AG04450 (cell line): ENCODE measurements around the gene ZMYND19. TPM values are rescaled to one million over a fixed set of nuclear protein-coding genes. Genes with fewer than 3 reads are reported as not detected.

ENCODE experiments used
- CTCF ChIA-PET: fragments of 300-600, 350-600 bp; formaldehyde crosslinking; extraction: SDS; loops from one replicate; lab custom pipeline; 2022; ENCODE audit warnings: antibody characterized with exemption, inconsistent platforms; lab: Charles Lee
- POLR2A ChIA-PET: fragments of 350-600 bp; formaldehyde crosslinking; extraction: SDS; loops from one replicate; lab custom pipeline; 2021; ENCODE audit warnings: antibody characterized with exemption, inconsistent platforms; lab: Yijun Ruan, JAX
- DNase-seq: peaks from one replicate; pipeline ENCODE4 v3.0.0-alpha.2; 2011; ENCODE audit warnings: low read depth, low spot score
- H3K27ac ChIP-seq: one replicate; pipeline ENCODE4 v1.5.1; 2012; ENCODE audit warnings: low read depth, low read length, control low read depth
- H3K27me3 ChIP-seq: one replicate; pipeline ENCODE4 v1.6.0; 2012; ENCODE audit warnings: low read length; ENCODE audit not compliant: control insufficient read depth, insufficient read depth
- H3K4me3 ChIP-seq: 2 replicates; pipeline ENCODE4 v1.5.1; 2011; ENCODE audit warnings: mild to moderate bottlenecking, low read depth, low read length, control low read depth
- H3K9me3 ChIP-seq: 2 replicates; pipeline ENCODE4 v1.5.1; 2012; ENCODE audit warnings: low read length; ENCODE audit not compliant: control insufficient read depth, insufficient read depth
- polyA plus RNA-seq: library from polyadenylated mRNA; depleted of rRNA; stranded (reverse); fragments of >200 nt; gene quantifications from 2 replicates; pipeline ENCODE4 v1.2.3, GENCODE V29; 2011
- TF ChIP-seq, protein P1 (sequence below): IDR thresholded peaks from 2 replicates; pipeline ENCODE4 v1.5.1; 2011; ENCODE audit warnings: low read depth, low read length, control low read depth, inconsistent platforms

ZMYND19 gene
- polyA plus RNA-seq, 1 experiment = 11.4 TPM

- no peaks in the 10 kb centered on the region for H3K9me3 ChIP-seq
- ChIA-PET POLR2A (no interaction called here), CTCF (interaction anchor here (1.4 to 3.1 kb wide), 2 partner anchors 10 to 167 kb away, joined by 3 to 37 read pairs; partner anchors contain the start of genes DPH7 and EXD3)
- TF ChIP-seq, protein P1, sequence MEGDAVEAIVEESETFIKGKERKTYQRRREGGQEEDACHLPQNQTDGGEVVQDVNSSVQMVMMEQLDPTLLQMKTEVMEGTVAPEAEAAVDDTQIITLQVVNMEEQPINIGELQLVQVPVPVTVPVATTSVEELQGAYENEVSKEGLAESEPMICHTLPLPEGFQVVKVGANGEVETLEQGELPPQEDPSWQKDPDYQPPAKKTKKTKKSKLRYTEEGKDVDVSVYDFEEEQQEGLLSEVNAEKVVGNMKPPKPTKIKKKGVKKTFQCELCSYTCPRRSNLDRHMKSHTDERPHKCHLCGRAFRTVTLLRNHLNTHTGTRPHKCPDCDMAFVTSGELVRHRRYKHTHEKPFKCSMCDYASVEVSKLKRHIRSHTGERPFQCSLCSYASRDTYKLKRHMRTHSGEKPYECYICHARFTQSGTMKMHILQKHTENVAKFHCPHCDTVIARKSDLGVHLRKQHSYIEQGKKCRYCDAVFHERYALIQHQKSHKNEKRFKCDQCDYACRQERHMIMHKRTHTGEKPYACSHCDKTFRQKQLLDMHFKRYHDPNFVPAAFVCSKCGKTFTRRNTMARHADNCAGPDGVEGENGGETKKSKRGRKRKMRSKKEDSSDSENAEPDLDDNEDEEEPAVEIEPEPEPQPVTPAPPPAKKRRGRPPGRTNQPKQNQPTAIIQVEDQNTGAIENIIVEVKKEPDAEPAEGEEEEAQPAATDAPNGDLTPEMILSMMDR = no peak
- no peak for DNase-seq
- no peaks in the 10 kb centered on the region for H3K27me3 ChIP-seq
- H3K4me3 ChIP-seq = peak overlapping the region; percentile 71
- H3K27ac ChIP-seq = no peak overlapping the region
Measured at GRCh38 chr9:137589441-137590122, 730 bp downstream of the ZMYND19 start.

DNA sequence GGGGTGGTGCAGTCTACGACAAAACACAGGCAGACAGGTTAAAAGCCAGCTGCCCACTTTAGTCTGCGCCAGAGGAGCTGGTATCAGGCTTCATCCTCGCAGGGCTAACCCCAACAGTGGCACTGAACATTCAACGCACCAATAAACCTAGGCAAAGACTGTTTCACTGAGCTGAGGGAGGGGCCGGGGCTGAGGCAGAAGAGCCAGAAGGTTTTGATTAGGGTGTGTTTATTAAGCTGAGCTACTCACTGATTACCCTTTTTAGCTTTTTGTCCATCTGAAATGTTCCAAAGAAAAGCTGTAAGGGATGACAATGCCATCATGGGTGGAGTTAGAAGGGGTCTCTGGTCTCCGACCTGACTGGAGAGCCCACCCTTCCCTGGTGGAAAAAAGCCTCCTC, 1.4 kb downstream of the ZMYND19 start:
- CTCF ChIA-PET = interaction anchor here (1.4 to 3.1 kb wide), 2 partner anchors 10 to 166 kb away, joined by 3 to 37 read pairs; partner anchors contain the start of genes DPH7 and EXD3
- no peak for DNase-seq
- POLR2A ChIA-PET = no interaction called here
- Histone ChIP-seq H3K9me3 (no peaks in the 10 kb centered on the region), H3K27ac (no peak overlapping the region), H3K4me3 (peak overlapping the region; percentile 71), H3K27me3 (no peaks in the 10 kb centered on the region)
- TF ChIP-seq, protein P1 = no peak

- Histone ChIP-seq H3K27ac (no peak overlapping the region), H3K27me3 (no peaks in the 10 kb centered on the region), H3K4me3 (no peak overlapping the region; the same call in 1 of the 2 replicates), H3K9me3 (no peaks in the 10 kb centered on the region)
- DNase-seq = no peak
- CTCF ChIA-PET = interaction anchor here (3.1 kb wide), 1 partner anchor 9 kb away, joined by 37 read pairs; the partner anchor contains the start of gene DPH7
- POLR2A ChIA-PET = no interaction called here
- TF ChIP-seq, protein P1 = no peak
Measured at GRCh38 chr9:137588311-137588710, 2.0 kb downstream of the ZMYND19 start.

DNA sequence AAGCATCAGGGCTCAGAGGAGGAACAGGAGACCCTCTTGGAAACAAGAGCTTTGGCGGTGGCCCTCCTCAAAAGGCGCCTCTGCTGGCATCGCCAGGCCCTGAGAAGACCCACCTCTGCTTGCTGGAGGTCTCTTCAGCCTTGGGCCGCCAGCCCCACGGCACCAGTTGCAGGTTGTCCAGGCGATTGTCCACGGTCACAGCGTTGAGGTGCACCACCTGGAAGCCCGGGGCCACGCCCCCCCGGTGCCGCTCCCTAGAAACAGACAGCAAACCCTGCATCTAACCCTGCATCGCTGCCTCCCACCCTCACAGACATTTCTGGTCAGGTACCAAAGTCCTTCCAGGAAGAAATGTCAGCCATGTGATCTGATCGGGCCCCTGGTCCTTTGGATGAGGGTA, 3.5 kb downstream of the ZMYND19 start:
- TF ChIP-seq, protein P1 = no peak
- ChIA-PET POLR2A (no interaction called here), CTCF (interaction anchor here (3.1 kb wide), 1 partner anchor 8 kb away, joined by 37 read pairs; the partner anchor contains the start of gene DPH7)

DNA sequence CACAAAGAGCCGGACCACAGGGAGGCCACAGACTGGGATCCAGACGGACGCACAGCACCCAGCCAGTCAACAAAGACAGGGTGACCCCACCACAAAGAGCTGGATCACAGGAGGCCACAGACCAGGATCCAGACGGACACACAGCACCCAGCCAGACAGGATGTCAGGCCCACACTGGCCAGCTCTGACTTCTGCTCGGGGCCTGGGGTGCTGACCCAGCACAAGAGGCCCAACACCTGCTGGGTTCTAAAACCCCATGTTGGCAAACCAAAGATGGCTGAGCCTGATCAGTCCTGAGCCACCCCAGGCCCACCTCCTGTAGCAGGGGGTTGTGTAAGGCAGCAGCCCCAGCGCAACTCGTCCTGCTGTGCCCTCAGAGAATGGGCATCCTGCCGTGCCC, 6.4 kb downstream of the ZMYND19 start:
- no peak overlapping the region for H3K27ac ChIP-seq
- CTCF ChIA-PET = no interaction called here
- POLR2A ChIA-PET = no interaction called here
- TF ChIP-seq, protein P1 = no peak
- H3K9me3 ChIP-seq = no peaks in the 10 kb centered on the region
- DNase-seq = no peak
- H3K4me3 ChIP-seq = no peak overlapping the region
- H3K27me3 ChIP-seq = no peaks in the 10 kb centered on the region

More for the DNA sequence above, 3.5 kb downstream of the ZMYND19 start:
- no peak for DNase-seq
- no peaks in the 10 kb centered on the region for H3K27me3 ChIP-seq
- no peak overlapping the region for H3K4me3 ChIP-seq
- no peaks in the 10 kb centered on the region for H3K9me3 ChIP-seq
- H3K27ac ChIP-seq = no peak overlapping the region
